HG02943 (cell line): ENCODE data around the gene GPT2.
A peak's percentile ranks its signal among the peaks of the same experiment; 100 is the strongest.

Experiments used
- ATAC-seq: cut with Tn5 transposase; IDR thresholded peaks from one replicate; pipeline ENCODE4 v1.9.1; 2021; ENCODE audit warnings: mild to moderate bottlenecking, low read depth, moderate library complexity; ENCODE audit not compliant: unreplicated experiment

Gene GPT2, protein sequence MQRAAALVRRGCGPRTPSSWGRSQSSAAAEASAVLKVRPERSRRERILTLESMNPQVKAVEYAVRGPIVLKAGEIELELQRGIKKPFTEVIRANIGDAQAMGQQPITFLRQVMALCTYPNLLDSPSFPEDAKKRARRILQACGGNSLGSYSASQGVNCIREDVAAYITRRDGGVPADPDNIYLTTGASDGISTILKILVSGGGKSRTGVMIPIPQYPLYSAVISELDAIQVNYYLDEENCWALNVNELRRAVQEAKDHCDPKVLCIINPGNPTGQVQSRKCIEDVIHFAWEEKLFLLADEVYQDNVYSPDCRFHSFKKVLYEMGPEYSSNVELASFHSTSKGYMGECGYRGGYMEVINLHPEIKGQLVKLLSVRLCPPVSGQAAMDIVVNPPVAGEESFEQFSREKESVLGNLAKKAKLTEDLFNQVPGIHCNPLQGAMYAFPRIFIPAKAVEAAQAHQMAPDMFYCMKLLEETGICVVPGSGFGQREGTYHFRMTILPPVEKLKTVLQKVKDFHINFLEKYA

DNA sequence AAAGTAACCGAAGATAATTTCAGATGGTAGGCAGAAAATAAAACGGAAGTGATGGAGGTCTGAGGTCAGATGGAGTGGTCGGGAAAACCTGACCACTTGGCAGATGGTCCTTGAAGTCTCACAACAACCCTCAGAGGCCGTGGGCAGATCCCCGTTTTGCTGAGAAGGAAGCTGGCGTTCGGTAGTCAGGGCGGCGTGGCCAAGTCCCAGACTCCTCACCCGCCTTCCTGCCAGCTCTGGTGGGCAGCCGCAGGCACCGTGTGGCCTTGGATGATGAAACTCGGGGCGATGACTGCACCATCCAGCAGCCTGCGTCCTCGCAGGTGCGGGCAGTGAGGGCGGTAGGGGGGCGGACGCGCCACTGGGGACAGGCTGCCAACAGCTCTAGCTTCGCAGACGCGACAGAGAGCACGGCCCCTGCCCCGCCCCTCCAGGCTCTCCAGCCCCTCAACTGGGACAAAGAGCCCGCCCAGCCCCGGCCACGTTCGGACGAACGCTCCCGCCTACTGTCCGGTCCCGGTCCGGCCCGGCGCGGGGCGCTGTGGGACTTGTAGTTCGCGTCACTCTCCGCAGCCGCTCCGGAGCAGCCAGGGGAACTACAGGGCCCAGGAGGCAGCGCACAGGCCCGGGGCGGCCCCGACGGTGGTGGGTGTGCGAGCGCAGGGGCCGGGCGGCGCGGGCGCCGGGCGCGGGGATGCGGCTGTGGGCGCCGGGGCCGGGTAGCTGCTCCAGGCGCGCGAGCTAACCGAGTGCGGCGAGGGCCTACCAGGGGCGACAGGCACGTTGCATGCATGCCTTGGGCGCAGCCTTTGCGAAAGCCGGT is at the start of gene GPT2:
TSS of gene GPT2 (plus strand) at position 673 of the 823 bp plus-strand sequence. CDS start 354 bp downstream, outside the sequence.
- peak; percentile 96 for ATAC-seq

DNA sequence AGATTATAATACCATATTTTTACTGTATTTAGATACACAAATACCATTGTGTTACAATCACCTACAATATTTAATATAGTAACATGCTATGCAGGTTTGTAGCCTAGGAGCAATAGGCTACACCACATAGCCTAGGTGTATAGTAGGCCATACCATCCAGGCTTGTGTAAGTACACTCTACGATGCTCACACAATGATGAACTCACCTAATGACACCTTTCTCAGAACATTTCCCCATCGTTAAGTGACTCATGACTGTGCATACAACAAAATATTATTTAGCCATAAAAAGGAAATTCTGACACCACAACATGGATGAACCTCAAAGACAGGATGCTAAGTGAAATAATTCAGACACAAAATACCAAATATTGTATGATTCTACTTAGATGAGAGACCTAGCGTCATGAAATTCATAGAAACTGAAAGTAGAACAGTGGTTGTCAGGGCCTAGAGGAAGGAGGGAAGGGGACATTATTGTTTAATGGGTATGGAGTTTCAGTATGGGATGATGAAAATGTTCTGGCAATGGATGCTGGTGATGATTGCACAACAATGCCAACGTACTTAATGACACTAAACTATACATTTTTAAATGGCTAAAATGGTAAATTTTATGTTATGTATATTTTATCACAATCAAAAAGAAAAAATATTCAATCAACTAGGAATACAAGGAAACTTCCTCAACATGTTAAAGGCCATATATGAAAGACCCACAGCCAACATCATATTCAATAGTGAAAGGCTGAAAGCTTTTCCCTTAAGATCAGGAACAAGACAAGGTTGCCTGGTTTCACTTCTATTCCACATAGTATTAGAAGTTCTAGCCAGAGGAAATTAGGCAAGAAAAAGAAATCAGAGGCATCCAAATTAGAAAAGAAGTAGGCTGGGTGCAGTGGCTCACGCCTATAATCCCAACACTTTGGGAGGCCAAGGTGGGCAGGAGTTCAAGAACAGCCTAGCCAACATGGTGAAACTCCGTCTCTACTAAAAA is 47.3 kb upstream of the GPT2 start:
- ATAC-seq: no peak

- no peak for ATAC-seq
These were observed 44.1 kb upstream of the GPT2 start for GRCh38 chr16:46839986-46840443.

DNA sequence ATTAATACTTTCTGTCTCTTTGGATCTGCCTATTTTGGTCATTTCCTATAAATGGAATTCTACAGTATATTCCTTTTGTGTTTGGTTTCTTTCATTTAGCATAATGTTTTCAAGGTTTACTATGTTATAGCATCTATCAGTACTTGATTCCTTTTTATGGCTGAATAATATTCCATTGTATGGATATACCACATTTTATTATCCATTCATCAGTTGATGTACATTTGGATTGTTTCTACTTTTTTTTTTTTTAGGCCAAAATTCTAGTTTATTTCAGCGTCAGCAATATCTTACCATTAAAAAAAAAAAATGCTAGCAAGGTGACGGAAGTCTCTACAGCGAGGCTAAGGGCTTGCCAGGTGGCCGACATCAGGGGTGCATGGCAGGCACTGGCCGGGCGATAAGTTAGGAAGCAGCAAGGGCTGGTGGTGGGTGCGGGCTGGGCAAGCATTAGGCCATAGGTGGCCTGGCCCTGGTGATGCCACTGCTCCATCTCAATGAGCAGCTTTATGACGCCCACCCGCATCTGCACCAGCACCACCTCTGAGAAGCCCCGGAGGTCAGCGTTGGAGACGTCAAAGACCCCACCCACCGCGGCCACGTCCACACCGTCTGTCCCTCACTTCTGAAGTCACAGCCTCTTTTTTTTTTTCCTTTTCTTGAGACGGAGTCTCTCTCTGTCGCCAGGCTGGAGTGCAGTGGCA is 41.8 kb upstream of the GPT2 start:
- ATAC-seq: no peak

- no peak for ATAC-seq
These were observed 40.1 kb upstream of the GPT2 start for GRCh38 chr16:46843898-46844642.

- ATAC-seq: no peak
These were observed 39.4 kb upstream of the GPT2 start for GRCh38 chr16:46844771-46845170.

GRCh38 chr16:46845952-46846351 is 38.2 kb upstream of the GPT2 start:
- ATAC-seq: no peak

DNA sequence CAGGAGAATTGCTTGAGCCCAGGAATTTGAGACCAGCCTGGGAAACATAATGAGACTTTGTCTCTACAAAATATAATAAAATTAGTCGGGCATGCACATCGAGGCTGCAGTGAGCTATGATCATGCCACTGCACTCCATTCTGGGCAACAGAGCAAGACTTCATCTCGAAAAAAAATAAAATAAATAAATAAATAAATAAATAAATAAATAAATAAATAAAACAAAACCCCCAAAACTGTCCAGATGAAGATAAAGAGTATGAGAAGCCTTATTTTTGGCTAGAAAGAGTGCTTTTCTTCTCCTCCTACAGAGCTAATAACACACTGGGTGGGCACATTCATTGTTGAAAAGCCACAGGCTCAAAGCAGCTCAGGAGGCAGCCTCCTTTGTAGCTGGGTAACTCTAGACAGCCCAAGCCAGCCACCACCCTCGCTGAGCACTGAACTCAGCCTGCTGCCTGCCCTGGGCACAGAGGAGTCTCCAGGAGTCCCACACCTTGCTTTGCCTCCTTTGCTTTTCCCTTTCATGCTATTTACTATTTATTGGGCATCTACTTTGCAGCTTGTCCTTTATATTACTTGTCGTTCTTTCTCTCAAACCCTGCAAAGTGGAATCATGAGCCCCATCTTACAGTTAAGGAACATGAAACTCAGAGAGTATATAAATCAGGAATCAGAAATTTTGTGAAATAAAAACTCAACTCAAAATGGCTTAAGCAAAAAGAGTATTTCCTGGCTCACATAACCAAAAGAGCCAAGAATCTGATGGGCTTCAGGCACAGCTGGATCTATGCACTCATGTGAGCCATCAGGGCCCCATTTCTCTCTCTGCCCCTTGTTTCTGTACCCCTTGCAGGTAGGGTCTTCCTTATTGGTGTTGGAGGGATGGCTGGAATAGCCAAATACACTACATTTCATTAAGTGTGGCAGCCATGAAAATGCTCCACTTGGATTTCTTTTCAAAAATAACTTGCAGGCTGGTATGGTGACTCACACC is 35.1 kb upstream of the GPT2 start:
- no peak for ATAC-seq

GRCh38 chr16:46850619-46851555 is 33.3 kb upstream of the GPT2 start:
- ATAC-seq: no peak

- ATAC-seq: no peak
These were observed 32.0 kb upstream of the GPT2 start for GRCh38 chr16:46852130-46852529.

DNA sequence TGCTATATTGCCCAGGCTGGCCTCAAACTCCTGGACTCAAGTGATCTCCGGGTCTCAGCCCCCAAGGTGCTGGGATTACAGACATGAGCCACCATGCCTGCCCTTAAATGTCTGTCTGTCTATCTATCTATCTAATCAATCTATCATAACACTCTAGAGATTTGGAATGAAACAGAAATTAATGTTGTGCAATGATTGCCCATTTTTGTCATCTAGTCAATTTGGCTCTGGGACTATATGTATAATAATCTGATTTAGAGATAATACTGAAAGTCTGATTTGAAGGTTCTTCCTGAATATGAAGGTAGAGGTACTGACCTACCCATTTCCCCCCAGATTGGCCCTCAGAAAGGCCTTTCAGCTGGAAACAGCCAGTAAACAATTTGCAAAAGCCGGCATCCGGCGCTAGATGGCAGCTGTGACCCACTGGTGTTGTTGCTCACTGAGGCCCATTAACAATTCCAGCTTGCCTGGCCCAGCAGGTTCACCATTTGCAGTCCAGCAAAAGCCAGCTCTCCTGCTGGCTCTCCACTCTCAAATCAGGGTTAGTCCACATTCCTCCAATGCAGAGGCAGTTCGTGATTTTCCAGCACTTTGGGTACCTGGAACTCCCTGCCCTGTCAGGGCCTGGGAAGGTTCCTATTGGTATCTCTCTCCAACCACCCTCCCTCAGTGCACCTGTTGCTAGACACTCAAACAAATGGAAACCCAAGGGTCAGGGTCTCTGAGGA is 30.3 kb upstream of the GPT2 start:
- no peak for ATAC-seq

GRCh38 chr16:46854846-46855245 is 29.3 kb upstream of the GPT2 start:
- no peak for ATAC-seq

DNA sequence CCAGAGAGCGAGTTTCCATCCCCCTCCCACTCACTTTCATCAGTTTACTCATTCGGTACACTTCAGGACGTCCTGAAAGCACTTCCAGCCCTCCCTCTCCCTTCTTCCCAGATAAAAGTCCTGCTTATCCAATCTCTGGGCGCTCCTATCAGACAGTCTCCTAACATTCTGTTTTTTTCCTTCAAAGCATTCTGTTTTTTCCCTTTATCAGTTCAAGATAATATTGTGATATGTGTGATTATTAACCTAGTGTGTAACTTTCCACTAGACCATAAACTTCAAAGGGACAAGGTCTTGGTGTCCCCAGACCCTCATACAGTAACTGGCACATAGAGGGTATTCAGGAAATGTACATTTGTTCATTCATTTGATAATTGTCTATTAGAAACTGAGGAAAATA is 28.8 kb upstream of the GPT2 start:
- no peak for ATAC-seq

DNA sequence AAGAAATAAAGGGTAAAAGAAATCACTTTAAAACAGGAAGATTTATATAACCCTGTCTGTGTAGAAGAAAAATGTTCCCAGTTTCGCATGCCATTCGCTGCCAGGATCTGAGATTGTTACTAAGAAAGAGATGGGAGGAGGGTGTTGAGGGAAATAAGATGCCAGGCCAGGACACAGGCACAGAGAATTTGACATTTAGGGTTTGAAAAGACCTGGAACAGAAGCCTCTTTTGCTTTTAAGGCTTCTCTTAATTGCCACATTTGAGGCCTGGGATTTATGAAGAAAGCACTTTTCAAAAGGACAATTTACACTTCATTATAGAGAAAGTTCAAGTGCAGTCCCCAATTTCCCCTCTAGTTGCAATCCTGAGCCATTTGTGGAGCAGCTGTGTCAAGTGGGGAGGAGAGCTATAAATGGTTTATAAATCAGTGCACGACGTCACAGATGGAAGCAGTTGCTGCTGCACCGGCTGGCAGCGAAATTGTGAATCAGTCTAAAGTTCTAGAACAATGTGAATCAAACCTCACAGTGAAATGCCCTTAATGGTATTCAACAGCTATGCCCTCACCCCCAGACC is 26.7 kb upstream of the GPT2 start:
- no peak for ATAC-seq

GRCh38 chr16:46858151-46858550 is 26.0 kb upstream of the GPT2 start:
- ATAC-seq: no peak
